Adipocyte (in vitro differentiated cells): ENCODE measurements around the gene ACSBG1.
A peak's percentile ranks its signal among the peaks of the same experiment; 100 is the strongest.

Experiments used
- DNase-seq: peaks from one replicate; pipeline ENCODE4 v3.0.0-alpha.2; 2015; ENCODE audit warnings: low read depth
- H3K27me3 ChIP-seq: replicated peaks from 2 replicates; pipeline ENCODE4 v1.7.0; 2013; ENCODE audit warnings: mild to moderate bottlenecking, low read length, moderate library complexity; ENCODE audit not compliant: control insufficient read depth, insufficient read depth
- H3K36me3 ChIP-seq: 2 replicates; pipeline ENCODE4 v1.7.0; 2013; ENCODE audit warnings: low read length, mild to moderate bottlenecking, moderate library complexity; ENCODE audit not compliant: control insufficient read depth, insufficient read depth, severe bottlenecking
- H3K4me1 ChIP-seq: 2 replicates; pipeline ENCODE4 v1.7.0; 2013; ENCODE audit warnings: mild to moderate bottlenecking, low read length, moderate library complexity; ENCODE audit not compliant: control insufficient read depth, insufficient read depth
- H3K4me3 ChIP-seq: 2 replicates; pipeline ENCODE4 v1.7.0; 2013; ENCODE audit warnings: mild to moderate bottlenecking, low read length, moderate library complexity
- H3K9ac ChIP-seq: 2 replicates; pipeline ENCODE4 v1.7.0; 2013; ENCODE audit warnings: mild to moderate bottlenecking, low read length, moderate library complexity
- H3K9me3 ChIP-seq: 2 replicates; pipeline ENCODE4 v1.7.0; 2013; ENCODE audit warnings: mild to moderate bottlenecking, low read length, moderate library complexity; ENCODE audit not compliant: control insufficient read depth

ACSBG1 gene

DNA sequence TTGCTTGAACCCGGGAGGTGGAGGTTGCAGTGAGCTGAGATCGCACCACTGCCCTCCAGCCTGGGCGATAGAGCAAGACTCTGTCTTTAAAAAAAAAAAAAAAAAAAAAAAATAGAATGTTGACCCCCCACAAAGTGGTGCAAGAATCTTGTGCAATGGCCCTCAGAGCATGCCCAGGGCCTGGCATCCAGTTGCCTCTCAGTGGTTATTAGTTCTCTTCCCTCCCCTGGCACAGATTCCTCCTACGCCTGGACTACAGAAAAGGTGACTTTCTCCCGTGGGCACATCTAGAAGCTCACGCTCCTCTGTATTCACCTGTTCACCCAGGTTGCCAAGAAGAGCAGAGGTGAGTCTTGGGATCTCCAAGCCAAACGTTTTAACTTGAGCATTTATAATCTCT lies 36.7 kb downstream of the ACSBG1 start:
- Histone ChIP-seq H3K27me3 (peaks cover 58% of the 10 kb centered on the region), H3K4me3 (no peak overlapping the region), H3K4me1 (no peaks in the 10 kb centered on the region), H3K36me3 (no peaks in the 10 kb centered on the region), H3K9ac (no peak overlapping the region), H3K9me3 (no peaks in the 10 kb centered on the region)
- no peak for DNase-seq

DNA sequence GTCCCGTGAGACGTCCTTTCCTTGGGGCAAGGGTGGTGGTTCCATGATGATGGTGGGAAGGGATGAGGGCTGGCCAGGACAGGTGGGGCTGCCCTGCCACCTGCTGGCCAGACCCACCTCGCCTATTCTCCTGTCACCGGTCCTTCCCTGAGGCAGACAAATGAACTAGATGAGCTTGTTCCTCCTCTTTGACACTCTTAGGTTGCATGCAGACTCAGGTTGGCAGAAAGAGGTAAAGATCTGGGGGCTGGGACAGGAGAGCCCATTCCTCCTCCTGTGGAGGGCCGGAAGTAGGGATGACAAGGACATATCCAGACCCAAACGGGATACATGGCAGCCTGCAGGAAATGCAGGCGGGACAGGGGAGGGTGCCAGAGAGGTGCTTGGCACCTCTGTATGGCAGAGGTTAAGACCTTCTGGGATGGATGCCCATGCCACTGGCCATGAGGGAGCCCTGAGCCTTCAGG lies 38.6 kb downstream of the ACSBG1 start:
- peak; percentile 25 for DNase-seq
- Histone ChIP-seq H3K36me3 (no peaks in the 10 kb centered on the region), H3K9ac (no peak overlapping the region), H3K9me3 (peaks cover 11% of the 10 kb centered on the region), H3K27me3 (peaks cover 53% of the 10 kb centered on the region), H3K4me1 (no peaks in the 10 kb centered on the region), H3K4me3 (no peak overlapping the region)

DNA sequence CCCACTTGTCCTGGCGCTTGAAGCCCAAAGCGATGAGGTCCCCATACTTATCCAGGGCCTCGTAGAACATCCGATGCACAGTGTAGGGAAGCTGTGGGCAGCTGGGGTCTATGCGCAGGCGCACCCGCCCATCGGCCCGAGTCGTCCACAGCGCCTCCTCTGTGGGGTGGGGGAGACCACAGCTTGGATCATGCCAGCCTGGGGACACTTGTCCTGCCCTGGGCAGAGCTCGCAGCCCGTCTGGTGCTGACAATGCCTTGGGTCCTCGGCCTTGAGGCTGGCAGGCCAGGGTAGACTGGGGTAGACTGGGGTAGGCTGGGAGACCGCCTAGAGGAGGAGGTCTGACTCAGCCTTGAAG lies 39.8 kb downstream of the ACSBG1 start:
- H3K4me1 ChIP-seq = no peaks in the 10 kb centered on the region
- H3K9ac ChIP-seq = no peak overlapping the region
- no peak overlapping the region for H3K4me3 ChIP-seq
- no peaks in the 10 kb centered on the region for H3K36me3 ChIP-seq
- H3K27me3 ChIP-seq = peaks cover 47% of the 10 kb centered on the region
- peaks cover 15% of the 10 kb centered on the region for H3K9me3 ChIP-seq
- DNase-seq = no peak

DNA sequence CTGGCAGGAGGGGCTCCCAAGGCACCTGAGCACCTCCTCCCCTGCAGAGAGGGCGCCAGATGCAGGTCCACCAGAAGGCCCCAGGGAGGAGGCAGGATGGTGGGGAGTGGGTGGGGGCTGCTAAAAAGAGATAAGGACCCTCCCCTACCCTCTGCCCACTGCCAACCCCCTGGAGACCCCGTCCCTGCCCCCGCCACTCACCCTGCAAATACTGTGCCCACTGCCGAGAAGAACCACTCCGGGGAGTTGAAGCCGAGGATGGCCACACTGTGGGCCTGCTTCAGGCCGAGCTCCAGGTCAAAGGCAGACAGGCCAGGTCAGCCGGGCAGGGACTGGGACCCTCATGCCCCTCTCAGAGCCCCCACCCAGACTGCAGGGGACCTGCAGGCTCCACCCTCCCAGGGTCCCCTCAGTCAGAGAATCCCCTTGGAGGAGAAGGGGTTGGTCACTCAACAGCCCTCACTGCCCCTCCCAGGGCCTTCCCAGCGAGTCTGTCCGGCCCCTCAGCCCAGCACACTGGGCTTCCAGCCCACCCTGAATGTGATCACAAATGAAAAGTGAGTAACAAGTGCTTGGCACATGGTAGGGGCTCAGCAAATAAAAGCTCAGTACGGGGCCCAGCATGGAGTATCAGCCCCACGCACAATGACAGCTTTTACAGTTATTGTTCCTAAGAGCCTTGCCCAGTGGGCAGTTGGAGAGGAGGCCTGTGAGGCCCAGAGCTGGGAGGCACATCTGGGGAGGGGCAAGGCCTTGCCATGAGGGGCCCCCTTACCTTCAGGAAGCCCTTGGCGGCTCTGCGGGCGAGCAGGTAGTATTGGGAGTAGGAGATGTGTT lies 40.4 kb downstream of the ACSBG1 start:
- Histone ChIP-seq H3K4me3 (no peak overlapping the region), H3K4me1 (no peaks in the 10 kb centered on the region), H3K27me3 (peaks cover 47% of the 10 kb centered on the region), H3K9me3 (peaks cover 15% of the 10 kb centered on the region), H3K36me3 (no peaks in the 10 kb centered on the region), H3K9ac (no peak overlapping the region)
- DNase-seq = no peak

DNA sequence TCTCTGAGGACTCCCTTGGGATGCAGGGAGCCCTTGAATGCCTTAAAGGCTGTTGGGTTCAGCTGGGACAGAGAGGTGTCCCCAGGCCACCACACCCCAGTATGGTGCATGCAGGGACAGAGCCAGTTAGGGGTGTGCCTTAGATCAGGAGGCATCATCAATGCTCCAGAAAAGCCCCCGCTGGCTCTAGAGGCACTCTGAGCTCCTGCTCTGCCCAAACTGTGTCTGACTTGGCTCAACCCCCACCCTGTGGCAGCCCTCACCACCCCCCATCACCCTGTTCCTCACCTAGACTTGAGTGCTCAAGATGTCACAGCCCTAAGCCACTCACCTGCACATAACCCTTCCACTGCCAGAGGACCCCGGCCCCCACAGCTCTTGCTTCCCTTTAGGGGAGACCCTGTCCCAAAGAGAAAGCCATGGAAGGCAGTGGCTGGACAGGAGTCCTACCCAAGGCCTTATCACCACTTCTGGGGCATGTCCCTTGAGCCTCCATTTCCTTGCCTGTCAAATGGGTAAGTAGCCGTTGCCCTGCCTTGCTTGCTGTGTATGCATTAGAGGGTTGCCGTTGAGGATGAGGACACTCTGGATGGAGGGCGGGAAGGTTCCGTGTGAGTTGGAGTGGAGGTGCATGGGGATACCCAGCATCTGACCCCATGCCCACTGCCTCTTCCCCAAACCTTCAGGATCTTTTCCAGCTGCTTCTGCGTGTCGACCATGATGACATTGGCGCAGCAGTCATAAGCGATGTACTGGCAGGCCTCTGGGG lies 41.4 kb downstream of the ACSBG1 start:
- Histone ChIP-seq H3K9ac (no peak overlapping the region), H3K36me3 (no peaks in the 10 kb centered on the region), H3K4me1 (no peaks in the 10 kb centered on the region), H3K27me3 (peaks cover 47% of the 10 kb centered on the region), H3K4me3 (no peak overlapping the region), H3K9me3 (peaks cover 15% of the 10 kb centered on the region)
- no peak for DNase-seq

DNA sequence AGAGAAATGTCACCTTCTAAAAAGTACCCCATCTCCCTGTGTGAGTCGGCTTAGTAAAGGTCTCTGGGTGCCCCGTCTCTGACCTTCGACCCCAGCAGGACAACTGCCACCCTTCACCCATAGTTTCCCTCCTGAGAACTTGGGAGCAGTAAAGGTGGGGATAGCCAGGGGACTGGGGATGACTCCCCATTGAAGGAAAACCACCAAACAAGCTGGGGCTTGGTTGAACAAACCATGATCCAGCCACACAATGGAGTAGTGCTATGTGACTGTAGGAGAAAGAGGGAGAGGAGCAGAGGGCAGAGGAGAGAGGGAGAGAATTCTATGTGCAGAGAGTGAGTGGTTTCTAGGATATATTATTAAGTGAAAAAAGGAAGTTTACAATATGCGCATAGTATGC lies 51.5 kb downstream of the ACSBG1 start:
- Histone ChIP-seq H3K9me3 (no peaks in the 10 kb centered on the region), H3K27me3 (peaks cover 10% of the 10 kb centered on the region), H3K4me3 (no peak overlapping the region), H3K36me3 (no peaks in the 10 kb centered on the region), H3K9ac (no peak overlapping the region), H3K4me1 (no peaks in the 10 kb centered on the region)
- no peak for DNase-seq

DNA sequence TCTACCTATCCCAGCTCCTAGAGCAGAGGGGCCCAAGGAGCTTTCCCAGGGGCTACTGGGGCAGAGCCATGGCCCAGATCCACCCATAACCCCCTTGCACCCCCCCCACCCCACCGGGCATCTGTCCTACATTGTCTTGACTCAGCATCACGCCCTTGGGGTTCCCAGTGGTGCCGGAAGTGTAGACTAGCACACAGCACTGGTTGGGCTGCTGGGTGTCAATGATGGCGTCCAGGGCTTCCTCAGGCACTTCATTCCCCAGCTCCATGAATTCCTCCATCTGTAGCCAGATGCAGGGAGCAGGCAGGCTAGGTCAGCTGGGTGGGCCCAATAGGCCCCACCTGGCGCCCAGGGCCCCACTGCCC lies 52.0 kb downstream of the ACSBG1 start:
- no peaks in the 10 kb centered on the region for H3K9me3 ChIP-seq
- H3K9ac ChIP-seq = no peak overlapping the region
- H3K36me3 ChIP-seq = no peaks in the 10 kb centered on the region
- H3K4me3 ChIP-seq = no peak overlapping the region
- no peaks in the 10 kb centered on the region for H3K4me1 ChIP-seq
- DNase-seq = no peak
- H3K27me3 ChIP-seq = peaks cover 10% of the 10 kb centered on the region

DNA sequence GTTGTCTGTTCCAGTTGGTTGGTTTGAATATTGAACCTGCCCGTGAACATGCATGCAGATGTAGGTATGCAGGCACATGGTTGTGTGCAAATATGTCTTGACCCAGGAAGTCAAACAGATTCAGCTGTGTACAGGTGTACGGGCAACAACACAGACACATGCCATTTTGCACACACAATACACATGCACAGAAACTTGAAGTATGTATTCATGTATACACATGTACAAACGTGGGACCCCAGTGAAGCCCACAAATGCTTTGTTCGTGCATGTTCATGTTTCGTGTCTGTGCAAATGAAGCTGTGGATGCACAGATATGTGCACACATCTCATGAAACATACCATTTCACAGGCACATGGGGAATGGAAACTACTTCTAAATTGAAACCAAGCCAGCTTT lies 54.5 kb downstream of the ACSBG1 start:
- DNase-seq = no peak
- peaks cover 10% of the 10 kb centered on the region for H3K27me3 ChIP-seq
- no peak overlapping the region for H3K4me3 ChIP-seq
- H3K36me3 ChIP-seq = no peaks in the 10 kb centered on the region
- H3K4me1 ChIP-seq = no peaks in the 10 kb centered on the region
- H3K9me3 ChIP-seq = no peaks in the 10 kb centered on the region
- H3K9ac ChIP-seq = no peak overlapping the region

DNA sequence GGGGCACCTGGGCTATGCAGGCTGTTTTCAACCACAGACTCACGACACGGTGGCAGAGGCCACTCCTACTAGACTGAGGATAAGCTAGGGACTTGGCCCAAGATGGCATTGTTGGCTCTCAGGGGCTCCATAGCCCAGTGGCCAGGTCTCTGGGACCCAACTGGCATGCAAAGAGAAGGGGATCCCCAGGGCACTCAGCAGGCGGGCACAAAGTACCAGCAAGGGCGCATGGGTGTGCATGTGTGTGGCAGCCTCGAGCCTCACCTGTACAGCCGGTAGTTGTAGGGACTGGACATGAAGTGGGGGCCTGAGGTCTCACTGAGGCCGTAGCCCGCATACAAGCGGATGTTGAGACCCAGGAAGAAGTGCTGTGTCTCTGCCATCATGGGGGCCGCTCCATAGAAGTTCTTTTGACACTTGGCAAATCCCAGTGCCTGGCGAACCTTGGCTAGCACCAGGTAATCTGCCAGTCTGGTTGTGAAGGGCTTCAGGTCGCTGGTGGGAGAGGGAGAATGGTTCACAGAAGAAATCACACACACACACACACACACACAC lies 55.0 kb downstream of the ACSBG1 start:
- no peaks in the 10 kb centered on the region for H3K4me1 ChIP-seq
- no peak overlapping the region for H3K9ac ChIP-seq
- peaks cover 10% of the 10 kb centered on the region for H3K27me3 ChIP-seq
- no peak overlapping the region for H3K4me3 ChIP-seq
- H3K9me3 ChIP-seq = no peaks in the 10 kb centered on the region
- H3K36me3 ChIP-seq = no peaks in the 10 kb centered on the region
- DNase-seq = no peak

DNA sequence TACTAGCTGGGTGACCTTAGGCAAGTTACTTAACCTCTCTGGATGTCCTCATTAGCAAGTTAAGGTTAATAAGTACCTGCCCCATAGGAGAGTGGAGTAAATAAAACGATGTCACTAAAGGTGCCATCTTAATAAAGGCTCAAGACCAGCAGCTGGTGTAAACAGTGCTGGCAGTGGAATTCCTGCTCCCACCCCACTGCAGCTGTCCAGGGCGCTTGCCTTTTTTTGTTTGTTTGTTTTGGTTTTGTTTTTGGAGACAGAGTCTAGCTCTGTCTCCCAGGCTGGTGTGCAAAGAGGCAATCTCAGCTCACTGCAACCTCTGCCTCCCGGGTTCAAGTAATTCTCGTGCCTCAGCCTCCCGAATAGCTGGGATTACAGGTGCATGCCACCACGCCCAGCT lies 56.3 kb downstream of the ACSBG1 start:
- Histone ChIP-seq H3K9ac (no peak overlapping the region), H3K4me3 (no peak overlapping the region), H3K36me3 (no peaks in the 10 kb centered on the region), H3K4me1 (no peaks in the 10 kb centered on the region), H3K27me3 (peaks cover 10% of the 10 kb centered on the region), H3K9me3 (no peaks in the 10 kb centered on the region)
- DNase-seq = no peak

DNA sequence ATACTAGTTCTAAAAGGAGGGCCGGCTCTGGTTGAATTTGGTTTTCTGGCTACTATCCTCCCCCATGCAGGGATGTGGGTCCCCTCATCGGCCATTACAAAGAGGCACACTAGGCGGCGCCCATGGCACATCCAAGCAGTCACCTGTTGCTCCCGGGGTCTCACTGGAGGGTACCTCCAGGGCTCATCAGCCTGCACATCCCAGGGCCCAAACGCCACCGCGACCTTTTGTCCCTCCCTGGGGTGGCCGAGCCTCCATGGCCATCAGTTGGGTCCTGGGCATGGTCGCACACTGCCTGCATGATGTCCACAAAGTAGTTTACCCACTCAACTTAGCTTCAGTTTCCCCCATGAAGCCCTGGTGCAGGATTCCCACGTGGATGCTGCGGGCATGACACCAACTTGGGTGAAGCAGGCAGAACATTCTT lies 56.9 kb downstream of the ACSBG1 start:
- H3K9me3 ChIP-seq = no peaks in the 10 kb centered on the region
- H3K9ac ChIP-seq = no peak overlapping the region
- H3K4me3 ChIP-seq = no peak overlapping the region
- H3K4me1 ChIP-seq = no peaks in the 10 kb centered on the region
- H3K36me3 ChIP-seq = peaks cover 4% of the 10 kb centered on the region
- peak; percentile 57 for DNase-seq
- peaks cover 10% of the 10 kb centered on the region for H3K27me3 ChIP-seq
